SK-N-DZ (cell line): ENCODE data around the gene AGR3.

Experiments
- DNase-seq: peaks from one replicate; pipeline ENCODE4 v3.0.0-alpha.2; 2015; ENCODE audit warnings: low spot score
- small RNA-seq, 2 experiments: library from RNA; depleted of rRNA; stranded (forward); fragments of <200 nt; gene quantifications; one replicate each; pipeline ENCODE3, GENCODE V24; 2014

Gene AGR3

GRCh38 chr7:16838386-16838785 lies 43.4 kb downstream of the AGR3 start:
- no peak for DNase-seq

GRCh38 chr7:16836481-16836880 lies 45.3 kb downstream of the AGR3 start:
- DNase-seq: no peak

GRCh38 chr7:16833373-16833772 lies 48.4 kb downstream of the AGR3 start:
- DNase-seq: no peak

GRCh38 chr7:16826060-16826459 lies 55.7 kb downstream of the AGR3 start:
- no peak for DNase-seq

GRCh38 chr7:16822029-16822428 lies 59.8 kb downstream of the AGR3 start:
- DNase-seq: no peak

GRCh38 chr7:16818732-16819131 lies 63.1 kb downstream of the AGR3 start:
- DNase-seq: no peak

- no peak for DNase-seq
These were observed 64.2 kb downstream of the AGR3 start for GRCh38 chr7:16817536-16817935.

- DNase-seq: no peak
These were observed 65.0 kb downstream of the AGR3 start for GRCh38 chr7:16816824-16817223.

- DNase-seq: no peak
These were observed 66.8 kb downstream of the AGR3 start for GRCh38 chr7:16815001-16815400.

GRCh38 chr7:16813232-16813616 lies 68.6 kb downstream of the AGR3 start:
- no peak for DNase-seq

- no peak for DNase-seq
These were observed 69.1 kb downstream of the AGR3 start for GRCh38 chr7:16812542-16813231.

GRCh38 chr7:16811551-16811950 lies 70.2 kb downstream of the AGR3 start:
- DNase-seq: no peak

GRCh38 chr7:16810573-16810972 lies 71.2 kb downstream of the AGR3 start:
- DNase-seq: no peak

GRCh38 chr7:16810112-16810511 lies 71.7 kb downstream of the AGR3 start:
- no peak for DNase-seq

Small RNA genes within 50 kb of the gene (small RNA-seq; reads per million reads assigned to genes)
- gene AC098592.2: 0 reads per million in 2 experiments
